Measurements from ENCODE around the gene TAF1A.
A peak's percentile ranks its signal among the peaks of the same experiment; 100 is the strongest.

Gene TAF1A

DNA sequence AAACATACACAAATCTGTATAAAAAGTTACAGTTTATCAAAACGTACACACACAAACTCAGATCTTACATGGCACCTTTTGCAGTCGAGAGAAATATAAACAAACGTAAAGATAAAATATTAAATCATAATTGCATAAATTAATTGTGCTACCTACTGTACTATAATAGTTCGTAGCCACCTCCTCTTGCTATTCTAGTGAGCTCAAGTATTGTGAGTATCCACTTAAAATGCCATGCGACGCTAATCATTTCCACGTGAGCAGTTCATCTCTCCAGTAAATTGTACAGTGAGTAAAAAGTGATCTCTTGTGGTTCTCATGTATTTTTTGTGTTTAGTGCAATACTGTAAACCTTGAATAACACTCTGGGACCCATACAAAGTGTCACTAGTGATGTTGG, 34.5 kb upstream of the TAF1A start:
- in situ Hi-C loops (cut with MboI; ENCODE audit: low sequenced_read_pairs, unreplicated experiment), result no loop called here
- TF ChIP-seq, protein P1, sequence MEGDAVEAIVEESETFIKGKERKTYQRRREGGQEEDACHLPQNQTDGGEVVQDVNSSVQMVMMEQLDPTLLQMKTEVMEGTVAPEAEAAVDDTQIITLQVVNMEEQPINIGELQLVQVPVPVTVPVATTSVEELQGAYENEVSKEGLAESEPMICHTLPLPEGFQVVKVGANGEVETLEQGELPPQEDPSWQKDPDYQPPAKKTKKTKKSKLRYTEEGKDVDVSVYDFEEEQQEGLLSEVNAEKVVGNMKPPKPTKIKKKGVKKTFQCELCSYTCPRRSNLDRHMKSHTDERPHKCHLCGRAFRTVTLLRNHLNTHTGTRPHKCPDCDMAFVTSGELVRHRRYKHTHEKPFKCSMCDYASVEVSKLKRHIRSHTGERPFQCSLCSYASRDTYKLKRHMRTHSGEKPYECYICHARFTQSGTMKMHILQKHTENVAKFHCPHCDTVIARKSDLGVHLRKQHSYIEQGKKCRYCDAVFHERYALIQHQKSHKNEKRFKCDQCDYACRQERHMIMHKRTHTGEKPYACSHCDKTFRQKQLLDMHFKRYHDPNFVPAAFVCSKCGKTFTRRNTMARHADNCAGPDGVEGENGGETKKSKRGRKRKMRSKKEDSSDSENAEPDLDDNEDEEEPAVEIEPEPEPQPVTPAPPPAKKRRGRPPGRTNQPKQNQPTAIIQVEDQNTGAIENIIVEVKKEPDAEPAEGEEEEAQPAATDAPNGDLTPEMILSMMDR (IDR thresholded peaks at IDR 0.05; ENCODE audit: borderline replicate concordance, control extremely low read depth, extremely low read depth, insufficient read depth, missing control alignments), result no peak
- no peak for DNase-seq (ENCODE audit: low spot score)

DNA sequence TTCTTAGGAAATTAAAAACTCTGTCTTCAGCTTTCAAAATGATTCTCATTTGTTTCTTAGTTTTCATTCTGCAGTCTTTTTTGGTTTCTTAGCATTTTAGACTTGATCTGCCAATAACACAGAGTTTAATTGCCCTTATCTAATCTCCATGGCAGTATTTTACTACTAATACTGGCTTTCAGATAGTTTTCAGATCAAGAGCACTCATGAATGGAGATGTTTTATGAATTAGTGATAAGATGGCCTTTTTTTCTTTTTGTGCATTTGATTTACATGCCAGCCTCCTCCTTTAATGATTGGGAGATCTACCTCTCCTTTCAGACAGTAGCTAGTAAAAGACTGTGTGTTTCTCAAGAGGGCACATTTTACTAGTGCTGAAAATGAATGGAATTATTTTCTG, 33.7 kb upstream of the TAF1A start:
- TF ChIP-seq, protein P1 (IDR thresholded peaks at IDR 0.05; ENCODE audit: borderline replicate concordance, control extremely low read depth, extremely low read depth, insufficient read depth, missing control alignments), result no peak
- in situ Hi-C loops (cut with MboI; ENCODE audit: low sequenced_read_pairs, unreplicated experiment), result no loop called here
- DNase-seq (ENCODE audit: low spot score), result no peak

DNA sequence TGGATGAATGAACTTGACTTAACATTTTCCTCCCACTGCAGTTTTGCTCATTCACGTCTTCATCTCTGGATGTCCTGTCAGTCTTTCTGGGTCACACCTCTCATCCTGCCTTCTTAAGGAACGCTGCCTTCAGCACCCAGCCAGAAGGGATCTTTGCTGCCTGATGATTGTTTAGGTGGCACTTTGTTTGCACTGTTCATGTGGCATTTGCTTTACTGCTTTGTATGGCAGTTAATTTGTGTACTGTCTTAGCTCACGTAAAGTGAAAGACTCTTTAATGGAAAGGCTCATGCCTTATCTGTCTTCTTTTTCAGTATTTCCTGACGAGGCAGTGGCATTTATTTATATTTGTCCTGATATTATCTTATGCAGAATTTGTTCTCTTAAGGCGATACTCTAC, 33.0 kb upstream of the TAF1A start:
- in situ Hi-C loops (cut with MboI; ENCODE audit: low sequenced_read_pairs, unreplicated experiment), result no loop called here
- TF ChIP-seq, protein P1 (IDR thresholded peaks at IDR 0.05; ENCODE audit: borderline replicate concordance, control extremely low read depth, extremely low read depth, insufficient read depth, missing control alignments), result no peak
- no peak for DNase-seq (ENCODE audit: low spot score)

DNA sequence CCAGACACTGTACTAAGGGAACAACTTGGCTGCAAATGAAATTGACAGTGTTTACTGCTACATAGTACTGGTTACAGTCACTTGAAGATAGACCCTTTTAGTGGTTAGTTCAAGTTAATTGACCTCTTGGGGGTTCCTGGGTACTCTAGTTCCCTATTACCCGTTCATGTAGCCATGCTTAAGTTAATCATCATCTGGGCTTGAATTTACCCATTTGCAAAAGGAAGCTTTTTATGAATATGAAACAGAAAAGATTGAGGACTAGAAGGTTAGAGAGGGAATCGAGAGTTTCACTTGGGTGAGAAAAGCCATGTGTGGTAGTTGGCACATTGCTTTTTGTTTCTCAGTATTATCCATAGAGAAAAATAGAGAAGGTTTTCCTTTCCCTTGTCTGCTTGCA, 30.8 kb upstream of the TAF1A start:
- TF ChIP-seq, protein P1 (IDR thresholded peaks at IDR 0.05; ENCODE audit: borderline replicate concordance, control extremely low read depth, extremely low read depth, insufficient read depth, missing control alignments), result no peak
- in situ Hi-C loops (cut with MboI; ENCODE audit: low sequenced_read_pairs, unreplicated experiment), result no loop called here
- DNase-seq (ENCODE audit: low spot score), result peak; percentile 31

DNA sequence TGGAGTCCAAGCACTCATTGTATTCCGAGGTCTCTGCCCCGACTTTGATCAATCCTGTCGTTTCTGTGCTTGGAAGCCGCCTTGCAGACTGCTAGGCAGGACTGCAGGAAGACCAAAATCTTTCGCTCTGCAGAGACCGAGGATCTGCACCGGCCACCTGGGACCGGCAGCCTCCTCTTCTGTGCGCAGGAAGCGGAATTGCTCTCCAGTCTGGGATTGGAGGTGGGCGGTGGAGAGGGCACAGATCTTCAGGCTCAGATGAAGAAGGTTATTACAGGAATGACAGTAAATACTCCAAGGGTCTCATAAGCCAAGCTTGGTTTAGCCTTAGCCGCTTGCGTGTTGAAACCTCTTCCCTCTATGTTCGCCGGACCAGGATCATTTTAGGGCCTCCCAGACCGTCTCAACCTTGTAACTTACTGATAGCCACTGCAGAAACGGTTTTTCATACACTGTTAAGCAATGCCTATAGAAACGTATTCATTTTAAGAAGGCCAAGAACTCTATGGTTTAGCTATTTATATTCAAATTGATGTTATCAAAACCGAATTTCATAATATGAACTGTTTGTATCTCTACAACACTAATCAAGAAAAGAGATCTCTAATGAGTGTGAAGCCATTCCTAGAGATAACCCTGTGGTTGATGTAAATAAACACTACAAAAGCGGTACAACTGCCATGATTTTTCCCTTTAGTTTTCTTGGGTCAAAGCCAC, 29.3 kb upstream of the TAF1A start:
- TF ChIP-seq, protein P1 (IDR thresholded peaks at IDR 0.05; ENCODE audit: borderline replicate concordance, control extremely low read depth, extremely low read depth, insufficient read depth, missing control alignments), result no peak
- peak; percentile 24 for DNase-seq (ENCODE audit: low spot score)
- in situ Hi-C loops (cut with MboI; ENCODE audit: low sequenced_read_pairs, unreplicated experiment), result no loop called here

DNA sequence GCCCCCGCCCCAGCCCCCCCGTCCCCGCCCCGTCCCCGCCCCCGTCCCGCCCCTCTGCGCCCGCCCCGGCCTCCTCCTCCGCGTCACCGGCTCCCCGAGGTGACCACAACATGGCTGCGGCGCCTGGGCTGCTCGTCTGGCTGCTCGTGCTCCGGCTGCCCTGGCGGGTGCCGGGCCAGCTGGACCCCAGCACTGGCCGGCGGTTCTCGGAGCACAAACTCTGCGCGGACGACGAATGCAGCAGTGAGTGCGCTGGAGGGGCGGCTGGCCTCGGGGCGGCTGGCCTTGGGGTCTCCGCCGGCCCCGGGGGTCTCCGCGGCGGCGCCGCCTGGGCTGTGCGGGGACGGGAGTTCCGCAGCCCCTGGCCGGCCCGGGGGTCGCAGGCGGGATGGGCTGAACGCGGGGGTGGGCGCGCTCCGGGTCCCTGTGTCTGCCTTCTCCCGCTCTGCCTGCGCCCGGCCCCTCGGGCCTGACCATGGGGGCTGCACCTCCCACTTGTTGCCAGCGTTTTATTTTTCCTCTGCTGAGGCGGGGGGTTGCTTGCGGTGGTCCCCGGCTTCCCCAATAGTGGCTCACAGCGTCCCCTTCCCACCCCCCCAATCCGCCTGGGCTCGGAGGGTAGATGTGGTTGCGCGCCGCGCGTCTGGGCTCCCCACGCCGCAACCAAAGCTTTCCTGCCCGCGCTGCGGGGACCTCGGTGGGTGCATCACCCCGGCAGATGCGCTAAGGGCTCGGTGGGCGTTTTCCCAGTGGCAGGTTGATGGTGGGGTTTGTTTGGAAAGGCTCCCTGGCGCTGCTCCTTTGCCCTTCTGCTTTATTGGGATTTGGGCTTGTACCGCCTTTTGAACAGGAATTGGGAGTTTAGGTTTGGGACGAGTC, 28.5 kb upstream of the TAF1A start, which contains the start of gene MIA3:
Gene MIA3, plus strand, starts transcription at position 97 of the 879 bp plus-strand sequence. Its CDS starts 14 bp downstream, at position 111.
- TF ChIP-seq, protein P1 (IDR thresholded peaks at IDR 0.05; ENCODE audit: borderline replicate concordance, control extremely low read depth, extremely low read depth, insufficient read depth, missing control alignments), result no peak
- DNase-seq (ENCODE audit: low spot score), result peak; percentile 95
- in situ Hi-C loops (cut with MboI; ENCODE audit: low sequenced_read_pairs, unreplicated experiment), result no loop called here

Data from GM13976 (cell line).